GM18951 (cell line): ENCODE data around the gene TMEM205.
"Not testable (repeated sequence)": the region's sequence is repeated elsewhere in the genome, so short reads cannot be mapped to it uniquely, and the experiment has no call there.

ENCODE experiments used
- POLR2A ChIP-seq: IDR thresholded peaks from 4 replicates; pipeline ENCODE4 v1.6.1; 2011; ENCODE audit warnings: mild to moderate bottlenecking; ENCODE audit not compliant: insufficient read length, insufficient read depth; ENCODE audit errors: extremely low read depth
- in situ Hi-C: fragments of 300-500 bp; cut with MboI; formaldehyde crosslinking; loops from one replicate; pipeline ENCODE4 v1.12.0; 2022; ENCODE audit warnings: low sequenced_read_pairs, mixed read lengths, inconsistent platforms; ENCODE audit not compliant: unreplicated experiment

Gene TMEM205

DNA sequence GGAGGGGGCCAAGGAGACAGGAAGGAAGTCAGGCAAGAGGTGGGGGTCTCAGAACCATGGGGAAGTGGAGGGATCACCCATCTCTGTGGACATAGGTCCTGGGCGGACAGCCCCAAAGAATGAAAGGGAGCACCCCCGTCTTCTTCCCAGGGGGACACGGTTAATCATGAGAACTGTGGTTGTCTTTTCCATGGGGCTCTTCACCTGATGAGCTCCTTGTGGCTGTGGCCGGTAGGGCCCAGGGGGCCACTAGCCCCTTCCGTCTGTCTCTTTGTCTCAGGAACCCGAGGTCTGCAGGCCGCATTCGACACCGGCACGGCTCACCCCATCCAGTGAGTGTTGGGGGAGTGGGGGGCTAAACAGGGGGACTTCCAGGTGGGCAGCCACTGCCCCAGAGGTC lies 17.8 kb upstream of the TMEM205 start:
- in situ Hi-C loops, result no loop called here
- TF ChIP-seq POLR2A, result no peak

DNA sequence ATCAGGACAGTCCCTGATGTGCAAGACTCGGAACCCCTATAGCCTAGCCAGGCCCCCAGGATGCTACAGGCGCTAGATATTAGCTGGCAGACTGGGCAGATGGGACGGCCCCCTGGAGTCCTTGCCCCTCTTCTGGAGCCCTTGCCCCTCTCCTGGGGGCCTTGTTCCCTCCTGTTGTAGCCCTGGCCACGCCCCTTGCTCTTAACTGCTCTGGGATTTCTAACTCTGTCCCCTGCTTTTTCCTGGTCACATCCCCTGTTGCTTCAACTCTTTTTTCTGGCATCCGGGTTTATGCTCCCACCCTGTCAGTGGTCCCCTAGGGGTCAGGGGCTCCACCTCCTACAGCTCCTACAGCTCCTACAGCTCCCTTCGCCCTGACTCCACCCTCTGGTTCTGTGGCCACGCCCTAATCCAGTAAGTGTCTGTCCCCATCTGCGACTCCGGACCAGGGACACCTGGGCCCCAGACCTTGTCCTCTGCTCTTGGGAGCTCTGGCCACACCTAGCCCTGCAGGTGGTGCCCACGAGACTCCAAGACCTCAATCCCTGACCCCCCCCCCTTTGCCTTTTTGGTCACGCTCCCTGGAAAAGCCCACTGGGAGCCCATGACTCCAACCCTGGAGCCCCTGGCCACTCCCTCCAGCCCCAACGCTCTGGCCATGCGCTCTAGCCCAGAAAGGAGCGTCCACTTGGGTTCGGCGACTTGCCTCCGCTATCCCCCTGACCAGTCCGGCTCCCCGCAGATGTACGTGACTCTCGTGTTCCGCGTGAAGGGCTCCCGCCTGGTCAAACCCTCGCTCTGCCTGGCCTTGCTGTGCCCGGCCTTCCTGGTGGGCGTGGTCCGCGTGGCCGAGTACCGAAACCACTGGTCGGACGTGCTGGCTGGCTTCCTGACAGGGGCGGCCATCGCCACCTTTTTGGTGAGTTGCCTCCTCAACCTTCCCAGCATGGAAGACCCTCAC lies 16.0 kb upstream of the TMEM205 start:
- no peak for TF ChIP-seq POLR2A
- in situ Hi-C loops, result no loop called here

DNA sequence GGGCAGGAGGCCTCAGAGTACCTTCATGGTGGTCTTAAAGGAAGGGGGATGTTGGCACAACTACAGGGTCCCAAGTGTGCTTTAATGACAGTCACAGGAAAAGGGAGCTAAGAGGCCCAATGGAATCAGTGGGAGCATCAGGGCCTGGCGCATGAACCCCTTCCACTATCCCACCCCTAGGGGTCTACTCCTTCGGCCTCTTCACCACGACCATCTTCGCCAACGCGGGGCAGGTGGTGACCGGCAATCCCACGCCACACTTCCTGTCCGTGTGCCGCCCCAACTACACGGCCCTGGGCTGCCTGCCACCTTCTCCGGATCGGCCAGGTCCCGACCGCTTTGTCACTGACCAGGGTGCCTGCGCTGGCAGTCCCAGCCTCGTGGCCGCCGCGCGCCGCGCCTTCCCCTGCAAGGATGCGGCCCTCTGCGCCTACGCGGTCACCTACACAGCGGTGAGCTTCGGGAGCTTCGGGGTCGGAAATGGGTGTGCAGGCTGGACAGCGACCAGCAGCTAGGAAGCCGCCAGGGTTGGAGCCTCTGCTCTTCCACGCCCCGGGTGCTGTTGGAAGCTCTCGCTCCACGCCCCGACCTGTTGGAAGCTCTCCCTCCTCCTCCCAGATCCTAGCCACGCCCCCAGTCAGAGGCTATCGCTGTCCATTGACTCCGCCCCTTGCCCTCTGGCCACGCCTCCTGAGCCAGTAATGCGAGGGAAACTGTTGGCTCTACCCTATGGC lies 15.1 kb upstream of the TMEM205 start:
- no peak for TF ChIP-seq POLR2A
- in situ Hi-C loops, result no loop called here

DNA sequence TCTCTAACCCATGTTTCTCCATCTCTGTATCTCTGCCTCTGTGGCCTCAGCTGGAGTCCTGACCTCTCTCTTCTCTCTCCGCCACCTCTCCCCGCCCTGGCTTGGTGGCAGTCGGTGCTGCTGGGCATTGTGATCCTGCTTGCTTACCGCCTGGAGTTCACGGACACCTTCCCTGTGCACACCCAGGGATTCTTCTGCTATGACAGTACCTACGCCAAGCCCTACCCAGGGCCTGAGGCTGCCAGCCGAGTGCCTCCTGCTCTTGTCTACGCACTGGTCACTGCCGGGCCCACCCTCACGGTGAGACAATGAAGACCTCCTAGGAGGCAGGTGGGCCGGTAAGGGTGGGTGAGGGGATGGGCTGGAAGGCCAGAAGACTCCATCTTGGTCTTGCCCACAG lies 13.4 kb upstream of the TMEM205 start:
- no peak for TF ChIP-seq POLR2A

DNA sequence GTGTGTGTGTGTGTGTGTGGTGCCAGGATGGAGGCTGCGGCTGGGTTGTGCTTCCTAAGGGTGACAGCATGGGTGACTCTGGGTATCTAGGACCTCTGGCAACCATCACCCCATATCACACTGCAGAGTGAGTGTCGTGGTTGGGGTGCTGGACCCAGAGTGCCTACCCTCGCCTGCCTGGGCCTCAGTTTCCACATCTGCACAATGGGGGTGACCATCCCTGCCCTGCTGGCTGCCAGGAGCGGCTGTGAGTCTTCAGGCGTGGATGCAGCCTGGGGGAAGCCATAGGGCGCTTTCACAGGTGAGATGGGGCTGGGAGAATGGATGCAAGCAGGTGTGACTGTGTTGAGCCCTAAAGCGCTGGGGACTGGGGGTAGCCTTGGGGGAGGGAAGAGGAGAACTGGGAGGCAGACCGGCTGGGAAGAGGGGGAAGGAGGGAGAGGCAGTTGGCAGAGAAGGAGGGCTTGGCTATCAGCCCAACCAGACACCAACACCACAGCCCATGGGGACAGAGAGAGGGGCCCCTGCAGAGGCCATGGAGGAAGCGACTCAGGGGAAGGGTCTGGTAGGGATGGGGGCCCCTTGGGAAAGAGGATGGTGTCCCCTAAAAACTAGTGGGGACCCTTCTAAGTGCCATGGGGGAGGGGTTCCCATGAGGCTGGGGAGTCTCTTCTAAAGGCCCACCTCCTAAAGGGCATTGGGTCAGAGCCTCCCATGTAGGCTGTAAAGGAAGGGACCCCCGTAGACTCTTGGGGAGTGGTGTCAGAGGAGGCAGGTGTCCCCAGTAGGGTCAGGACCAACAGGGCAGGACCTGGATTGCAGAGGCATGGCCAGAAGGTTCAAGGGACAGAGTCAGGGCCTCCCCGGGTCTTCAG lies 10.8 kb upstream of the TMEM205 start:
- TF ChIP-seq POLR2A, result no peak
- in situ Hi-C loops, result no loop called here

More for the DNA sequence above, 13.4 kb upstream of the TMEM205 start:
- in situ Hi-C loops, result no loop called here

DNA sequence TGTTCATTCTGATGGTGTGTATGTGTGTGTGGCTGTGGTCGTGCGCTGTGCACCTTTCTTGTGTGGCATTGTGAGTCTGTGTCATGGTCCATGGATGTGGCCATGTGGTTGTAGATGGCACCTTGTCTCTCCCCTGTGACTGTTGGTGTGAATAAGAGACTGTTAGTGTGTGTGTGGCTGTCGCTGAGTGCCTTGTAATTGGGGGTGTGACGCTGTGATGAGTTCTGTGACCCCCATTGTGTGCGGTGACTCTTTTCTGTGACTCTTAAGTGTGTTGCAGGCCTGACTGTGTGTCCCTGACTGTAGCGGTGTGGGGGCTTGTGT lies 10.0 kb upstream of the TMEM205 start:
- TF ChIP-seq POLR2A, result no peak
- in situ Hi-C loops, result no loop called here

DNA sequence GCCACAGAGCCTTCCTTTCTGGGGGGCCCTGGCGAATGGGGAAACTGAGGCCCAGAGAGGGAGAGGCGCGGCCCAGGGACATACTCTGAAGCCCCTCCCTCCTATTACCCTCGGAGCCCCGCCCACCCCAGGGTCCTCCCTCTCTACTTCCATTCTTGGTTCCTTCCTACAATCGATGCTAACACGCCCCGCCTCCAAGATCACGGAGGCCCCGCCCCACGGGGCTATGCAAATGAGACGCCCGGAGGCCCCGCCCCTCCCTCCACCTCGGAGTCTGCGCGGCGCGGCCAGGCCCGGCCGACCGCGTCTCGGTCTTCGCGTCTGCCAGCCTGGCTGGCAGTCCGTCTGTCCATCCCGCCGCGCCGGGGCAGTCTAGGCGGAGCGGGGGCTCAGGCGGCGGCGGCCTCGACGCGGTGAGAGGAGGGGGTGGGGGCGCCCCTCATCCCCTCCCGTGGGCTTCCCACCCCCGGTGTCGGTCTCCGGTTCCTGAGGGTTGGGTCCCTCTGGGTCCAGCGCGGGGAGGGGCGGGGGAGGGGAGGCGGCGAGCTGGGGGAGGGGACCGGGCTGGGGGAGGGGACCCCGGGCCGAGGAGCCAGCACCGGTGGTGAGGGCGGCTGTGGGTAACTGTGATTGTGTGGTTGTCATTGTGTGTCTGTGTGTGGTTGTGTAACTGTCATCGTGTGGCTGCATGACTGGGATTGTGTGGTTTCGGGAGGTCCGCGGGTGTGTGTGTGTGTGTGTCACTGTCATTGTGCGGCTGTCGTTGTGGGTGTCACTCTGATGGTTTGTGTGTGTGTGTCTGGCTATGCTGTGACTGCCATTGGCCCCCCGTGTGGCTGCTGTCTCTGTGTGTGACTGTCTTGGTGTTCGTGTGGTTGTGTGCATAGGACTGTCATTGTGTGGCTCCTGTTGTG lies 9.3 kb upstream of the TMEM205 start, which contains the start of gene PLPPR2:
PLPPR2 (plus strand) TSS at position 273 of the 914 bp plus-strand sequence. CDS start 2,242 bp downstream, outside the sequence.
- in situ Hi-C loops, result no loop called here
- peak; percentile 53 for TF ChIP-seq POLR2A

DNA sequence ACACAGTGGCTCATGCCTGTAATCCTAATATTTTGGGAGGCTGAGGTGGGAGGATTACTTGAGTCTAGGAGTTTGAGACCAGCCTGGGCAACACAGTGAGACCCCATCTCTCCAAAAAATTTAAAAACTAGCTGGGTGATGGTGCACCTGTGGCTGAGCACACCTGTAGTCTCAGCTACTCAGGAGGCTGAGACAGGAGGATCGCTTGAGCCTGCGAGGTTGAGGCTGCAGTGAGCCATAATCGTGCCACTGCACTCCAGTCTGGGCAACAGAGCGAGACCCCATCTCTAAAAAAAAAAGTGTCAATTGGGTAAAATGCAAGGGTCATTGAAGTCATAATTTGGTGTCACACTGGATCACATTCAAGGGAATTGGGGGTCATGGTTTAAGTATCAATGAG lies 8.0 kb upstream of the TMEM205 start:
- in situ Hi-C loops, result not testable (repeated sequence)

DNA sequence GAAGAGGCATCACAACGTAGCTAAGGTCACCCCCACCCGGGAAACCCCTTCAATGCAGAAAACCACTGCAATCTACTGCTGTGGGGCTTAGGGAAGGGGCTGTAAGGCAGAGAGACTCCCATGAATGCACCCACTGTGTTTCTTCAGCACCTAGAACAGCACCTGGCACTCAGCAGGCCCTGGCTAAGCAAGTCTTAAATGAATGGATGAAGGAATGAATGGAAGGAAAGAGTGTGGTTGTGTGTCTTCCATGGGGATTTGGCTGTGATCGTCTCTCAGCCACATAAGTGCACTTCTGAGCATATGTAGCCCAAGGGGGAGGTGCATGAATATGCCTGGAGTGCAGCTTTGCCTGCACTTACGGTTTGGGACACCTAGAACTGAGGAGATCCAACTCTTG lies 3.1 kb upstream of the TMEM205 start:
- TF ChIP-seq POLR2A, result no peak
- in situ Hi-C loops, result no loop called here

DNA sequence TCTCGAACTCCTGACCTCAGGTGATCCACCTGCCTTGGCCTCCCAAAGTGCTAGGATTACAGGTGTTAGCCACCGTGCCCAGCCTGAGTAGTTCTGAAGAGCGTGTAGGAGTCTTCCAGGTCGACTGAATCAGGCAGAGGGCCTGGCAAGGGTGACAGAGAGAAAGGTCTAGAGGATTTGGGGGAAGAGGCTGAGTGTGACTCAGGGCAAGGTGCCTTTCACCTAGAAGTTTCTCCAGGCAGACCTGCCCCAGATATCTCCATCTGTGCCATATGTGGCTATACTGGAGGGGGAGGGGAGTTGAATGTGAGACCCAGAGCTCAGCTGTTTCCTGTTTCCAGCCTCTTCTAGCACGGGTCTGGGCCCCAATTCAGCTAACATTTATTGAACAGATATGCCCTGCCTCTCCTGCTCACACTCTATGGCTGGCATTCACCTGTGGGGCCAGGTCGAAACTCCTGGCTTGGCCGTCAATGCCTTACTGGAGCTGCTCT lies 1.5 kb upstream of the TMEM205 start:
- TF ChIP-seq POLR2A, result no peak
- in situ Hi-C loops, result no loop called here

DNA sequence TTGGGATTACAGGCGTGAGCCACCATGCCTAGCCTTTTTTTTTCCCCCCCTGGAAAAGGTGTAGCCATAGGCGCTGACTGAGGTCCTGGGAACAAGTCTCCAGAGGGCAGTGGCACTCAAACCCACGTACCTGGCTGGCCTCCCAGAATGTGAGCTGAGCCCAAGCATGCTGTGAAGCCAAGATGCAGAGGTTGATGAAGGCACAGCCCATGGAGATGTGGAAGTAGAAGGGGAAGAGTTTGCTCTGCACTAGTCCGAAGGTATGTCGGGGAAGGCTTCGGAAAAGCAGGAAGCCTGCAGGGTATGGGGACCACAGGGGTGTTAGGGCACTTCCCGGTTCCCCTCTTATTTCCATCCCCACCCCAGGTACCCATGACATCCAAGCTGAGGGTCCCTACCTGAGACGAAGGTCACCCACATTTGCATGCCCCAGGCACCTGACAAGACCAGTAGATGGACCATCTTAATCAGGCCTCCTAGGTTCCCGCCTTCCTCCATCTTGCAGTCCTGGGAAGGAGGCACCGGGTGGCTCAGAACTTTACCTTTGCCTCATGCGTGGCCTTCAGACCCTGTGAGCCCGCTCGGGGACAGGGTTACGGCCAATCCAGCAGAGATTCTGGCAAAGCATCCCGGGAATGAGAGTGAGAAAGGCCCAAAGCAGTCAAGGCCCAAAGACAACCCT lies 805 bp downstream of the TMEM205 start:
- in situ Hi-C loops, result no loop called here
- no peak for TF ChIP-seq POLR2A
